ENCODE measurements around the gene MDP1.
"Not testable (repeated sequence)": the region's sequence is repeated elsewhere in the genome, so short reads cannot be mapped to it uniquely, and the experiment has no call there.

Gene MDP1

GRCh38 chr14:24249230-24250021, 33.6 kb upstream of the MDP1 start:
- DNase-seq: no peak

GRCh38 chr14:24247422-24247821, 31.6 kb upstream of the MDP1 start:
- no peak for DNase-seq

- DNase-seq: no peak
These were observed 30.9 kb upstream of the MDP1 start for GRCh38 chr14:24246765-24247212.

GRCh38 chr14:24245350-24245749, 29.5 kb upstream of the MDP1 start:
- not testable (repeated sequence) for DNase-seq

GRCh38 chr14:24243336-24243836, 27.5 kb upstream of the MDP1 start:
- peak; percentile 30 for DNase-seq

GRCh38 chr14:24241829-24242443, 26.1 kb upstream of the MDP1 start:
- peak; percentile 25 for DNase-seq

- DNase-seq: no peak
These were observed 24.4 kb upstream of the MDP1 start for GRCh38 chr14:24240110-24240918.

- no peak for DNase-seq
These were observed 22.7 kb upstream of the MDP1 start for GRCh38 chr14:24238527-24239037.

- no peak for DNase-seq
These were observed 22.3 kb upstream of the MDP1 start for GRCh38 chr14:24238123-24238522.

- no peak for DNase-seq
These were observed 21.6 kb upstream of the MDP1 start for GRCh38 chr14:24237463-24237955.

- DNase-seq: no peak
These were observed 21.0 kb upstream of the MDP1 start for GRCh38 chr14:24236689-24237462.

GRCh38 chr14:24235804-24236688, 20.2 kb upstream of the MDP1 start:
- no peak for DNase-seq

- no peak for DNase-seq
These were observed 18.5 kb upstream of the MDP1 start for GRCh38 chr14:24234095-24235005.

- DNase-seq: no peak
These were observed 17.6 kb upstream of the MDP1 start for GRCh38 chr14:24233538-24233866.

- peak; percentile 46 for DNase-seq
These were observed 17.0 kb upstream of the MDP1 start, which contains the start of gene GMPR2 for GRCh38 chr14:24232645-24233537. TSS of gene GMPR2 (plus strand) at chr14:24232929. CDS start at chr14:24233254, 325 bp downstream.

- peak; percentile 76 for DNase-seq
These were observed 16.3 kb upstream of the MDP1 start, which contains the start of gene NEDD8 for GRCh38 chr14:24232121-24232644. TSS of gene NEDD8 (minus strand) at chr14:24232367. CDS start at chr14:24232267, 100 bp downstream.

- DNase-seq: no peak
These were observed 15.6 kb upstream of the MDP1 start for GRCh38 chr14:24231263-24232120.
